ENCODE data around the gene CENPQ. TPM values are rescaled to one million over a fixed set of nuclear protein-coding genes. Genes with fewer than 3 reads are reported as not detected.

Gene CENPQ
- total and polyA plus RNA-seq, 2 of the 13 experiments (the other 11 are each of a cell fraction or from before 2014, with no cell fraction given): 9.1 to 20.1 TPM

- TF ChIP-seq ZNF609 (CRISPR knock-in tag; IDR thresholded peaks at IDR 0.05; ENCODE audit: borderline replicate concordance) (peak; percentile 58; the same call in 1 of the 2 replicates), MTA1 (CRISPR knock-in tag; IDR thresholded peaks at IDR 0.05; ENCODE audit: borderline replicate concordance) (peak; percentile 91), SAFB2 (CRISPR knock-in tag; IDR thresholded peaks at IDR 0.05; ENCODE audit: borderline replicate concordance, low read depth) (peak; percentile 32; the same call in 1 of the 2 replicates), ISX (CRISPR knock-in tag; conservative IDR thresholded peaks at IDR 0.05) (no peak), ZNF30 (CRISPR knock-in tag; IDR thresholded peaks at IDR 0.05) (no peak), CREM (IDR thresholded peaks at IDR 0.05) (peak; percentile 100), CREM (CRISPR knock-in tag; IDR thresholded peaks at IDR 0.05) (peak; percentile 91), ZNF816 (CRISPR knock-in tag; IDR thresholded peaks at IDR 0.05; ENCODE audit: borderline replicate concordance) (no peak; the same call in 1 of the 2 replicates), U2AF2 (IDR thresholded peaks at IDR 0.05; ENCODE audit: low read depth, low read length) (no peak), HMGXB4 (CRISPR knock-in tag; IDR thresholded peaks at IDR 0.05; ENCODE audit: borderline replicate concordance in 1 of 2, low read depth in 1 of 2) (peak; percentile 80 to 83; a peak in 3 of 4 replicates), ZNF547 (CRISPR knock-in tag; IDR thresholded peaks at IDR 0.05) (peak; percentile 57; the same call in 1 of the 2 replicates), ZNF768 (CRISPR knock-in tag; IDR thresholded peaks at IDR 0.05) (peak; percentile 46; the same call in 1 of the 2 replicates), ZNF678 (CRISPR knock-in tag; IDR thresholded peaks at IDR 0.05) (peak; percentile 59; the same call in 1 of the 2 replicates), CBX5 (CRISPR knock-in tag; IDR thresholded peaks at IDR 0.05; ENCODE audit: borderline replicate concordance) (peak; percentile 82; the same call in 1 of the 2 replicates), ATF7-NPFF (CRISPR knock-in tag; IDR thresholded peaks at IDR 0.05; ENCODE audit: low read depth) (peak; percentile 70; the same call in 1 of the 2 replicates), BRD4 (CRISPR knock-in tag; IDR thresholded peaks at IDR 0.05) (peak; percentile 85; the same call in 1 of the 2 replicates), NFE2L1 (CRISPR knock-in tag; IDR thresholded peaks at IDR 0.05; ENCODE audit: borderline replicate concordance) (no peak), DR1 (CRISPR knock-in tag; IDR thresholded peaks at IDR 0.05) (peak; percentile 86; the same call in 1 of the 2 replicates), MXD3 (CRISPR knock-in tag; IDR thresholded peaks at IDR 0.05) (peak; percentile 68)
Measured at GRCh38 chr6:49462927-49463611, at the start of gene CENPQ, which contains the start of gene MMUT (continued).
